ENCODE data around the gene CEACAM5.
"Not testable (repeated sequence)": the region's sequence is repeated elsewhere in the genome, so short reads cannot be mapped to it uniquely, and the experiment has no call there.

CEACAM5 gene

GRCh38 chr19:41767115-41767514, 58.7 kb downstream of the CEACAM5 start:
- TF ChIP-seq CTCF (IDR thresholded peaks at IDR 0.05; ENCODE audit: borderline replicate concordance, control extremely low read depth, extremely low read depth, insufficient read depth, missing control alignments), result no peak
- no peak for DNase-seq (ENCODE audit: low spot score)
- in situ Hi-C loops (cut with MboI; ENCODE audit: low sequenced_read_pairs, unreplicated experiment), result no loop called here

GRCh38 chr19:41768105-41768504, 59.7 kb downstream of the CEACAM5 start:
- in situ Hi-C loops (cut with MboI; ENCODE audit: low sequenced_read_pairs, unreplicated experiment), result not testable (repeated sequence)

GRCh38 chr19:41769608-41770007, 61.2 kb downstream of the CEACAM5 start:
- TF ChIP-seq CTCF (IDR thresholded peaks at IDR 0.05; ENCODE audit: borderline replicate concordance, control extremely low read depth, extremely low read depth, insufficient read depth, missing control alignments), result no peak
- in situ Hi-C loops (cut with MboI; ENCODE audit: low sequenced_read_pairs, unreplicated experiment), result no loop called here

More at GRCh38 chr19:41768105-41768504, 59.7 kb downstream of the CEACAM5 start:
- not testable (repeated sequence) for DNase-seq (ENCODE audit: low spot score)

GRCh38 chr19:41771410-41771809, 63.0 kb downstream of the CEACAM5 start:
- TF ChIP-seq CTCF (IDR thresholded peaks at IDR 0.05; ENCODE audit: borderline replicate concordance, control extremely low read depth, extremely low read depth, insufficient read depth, missing control alignments), result no peak
- no peak for DNase-seq (ENCODE audit: low spot score)
- in situ Hi-C loops (cut with MboI; ENCODE audit: low sequenced_read_pairs, unreplicated experiment), result no loop called here

More at GRCh38 chr19:41769608-41770007, 61.2 kb downstream of the CEACAM5 start:
- no peak for DNase-seq (ENCODE audit: low spot score)

- no peak for TF ChIP-seq CTCF (IDR thresholded peaks at IDR 0.05; ENCODE audit: borderline replicate concordance, control extremely low read depth, extremely low read depth, insufficient read depth, missing control alignments)
- in situ Hi-C loops (cut with MboI; ENCODE audit: low sequenced_read_pairs, unreplicated experiment), result no loop called here
- DNase-seq (ENCODE audit: low spot score), result no peak
Observed at GRCh38 chr19:41774515-41774980, 66.1 kb downstream of the CEACAM5 start.

GRCh38 chr19:41776700-41777099, 68.3 kb downstream of the CEACAM5 start:
- TF ChIP-seq CTCF (IDR thresholded peaks at IDR 0.05; ENCODE audit: borderline replicate concordance, control extremely low read depth, extremely low read depth, insufficient read depth, missing control alignments), result no peak
- in situ Hi-C loops (cut with MboI; ENCODE audit: low sequenced_read_pairs, unreplicated experiment), result no loop called here
- no peak for DNase-seq (ENCODE audit: low spot score)
